GM12878 (cell line): ENCODE measurements around the gene NDOR1. TPM values are rescaled to one million over a fixed set of nuclear protein-coding genes. Genes with fewer than 3 reads are reported as not detected.
A peak's percentile ranks its signal among the peaks of the same experiment; 100 is the strongest.

Experiments used
- ATAC-seq: fragments of 200-7000 bp; cut with Tn5 transposase; 3 replicates; pipeline ENCODE4 v1.9.1; 2020; ENCODE audit warnings: mild to moderate bottlenecking, moderate library complexity
- BruUV-seq: library from RNA; stranded (reverse); fragments of 400-500 nt; replicated peaks from 2 replicates; lab custom pipeline; 2021; lab: Mats Ljungman, UMichigan
- CTCF ChIA-PET: fragments of 300-600 bp; sonication (Branson Sonifier 250); formaldehyde crosslinking; extraction: SDS; loops from one replicate; lab custom pipeline; 2021; ENCODE audit warnings: inconsistent platforms; lab: Yijun Ruan, JAX
- POLR2A ChIA-PET: fragments of 350-600 bp; formaldehyde crosslinking; extraction: SDS; loops from one replicate; lab custom pipeline; 2021; ENCODE audit warnings: inconsistent platforms; lab: Charles Lee
- RAD21 ChIA-PET: fragments of 300-600 bp; sonication (Branson Sonifier 250); formaldehyde crosslinking; loops from one replicate; lab custom pipeline; 2023; ENCODE audit warnings: antibody characterized with exemption; ENCODE audit not compliant: unreplicated experiment; lab: Charles Lee
- SMC1A ChIA-PET: fragments of 300-600 bp; sonication (Branson Sonifier 250); formaldehyde crosslinking; loops from one replicate; lab custom pipeline; 2023; ENCODE audit not compliant: unreplicated experiment, uncharacterized antibody; lab: Charles Lee
- DNase-seq: peaks from one replicate; pipeline ENCODE4 v3.0.0-alpha.2; 2011; ENCODE audit warnings: low read depth, low spot score
- FAIRE-seq: peaks from 3 replicates; lab custom pipeline; 2011; peaks lifted over from hg19 to GRCh38; lab: Jason Lieb, UNC
- H2AFZ ChIP-seq: 2 replicates; pipeline ENCODE4 v1.6.0; 2011; ENCODE audit warnings: low read depth, low read length, control low read depth; ENCODE audit not compliant: control insufficient read depth
- H3K27ac ChIP-seq: 2 replicates; pipeline ENCODE4 v1.5.1; 2011; ENCODE audit warnings: control low read depth; ENCODE audit not compliant: control insufficient read depth, insufficient read depth
- H3K27me3 ChIP-seq, 2 experiments: replicated peaks in 1 of 2; 2 replicates each; pipeline versions ENCODE4 v1.6.0 to v1.6.1; 2011; ENCODE audit warnings: low read length in 1 of 2; ENCODE audit not compliant: control insufficient read depth in 2 of 2, insufficient read depth in 2 of 2
- H3K36me3 ChIP-seq, 2 experiments: 2 replicates each; pipeline ENCODE4 v1.5.1; 2011; ENCODE audit warnings: low read length in 1 of 2; ENCODE audit not compliant: control insufficient read depth in 2 of 2, insufficient read depth in 2 of 2
- H3K4me1 ChIP-seq: 2 replicates; pipeline ENCODE4 v1.6.1; 2011; ENCODE audit warnings: mild to moderate bottlenecking, low read length, moderate library complexity, mixed read lengths; ENCODE audit not compliant: control insufficient read depth, insufficient read depth
- H3K4me2 ChIP-seq: 2 replicates; pipeline ENCODE4 v1.6.0; 2011; ENCODE audit warnings: control low read depth; ENCODE audit not compliant: control insufficient read depth, insufficient read depth
- H3K4me3 ChIP-seq: fragments of 200-600 bp; sonication (generic); 2 replicates; pipeline ENCODE4 v1.5.1; 2016
- H3K79me2 ChIP-seq: 2 replicates; pipeline ENCODE4 v1.6.0; 2011; ENCODE audit warnings: low read length; ENCODE audit not compliant: control insufficient read depth, insufficient read depth
- H3K9ac ChIP-seq: 2 replicates; pipeline ENCODE4 v1.8.0; 2011; ENCODE audit warnings: low read length, control low read depth, mixed read lengths; ENCODE audit not compliant: control insufficient read depth, insufficient read depth
- H3K9me3 ChIP-seq: replicated peaks from 3 replicates; pipeline ENCODE4 v1.5.1; 2011; ENCODE audit warnings: mild to moderate bottlenecking, low read length; ENCODE audit not compliant: control insufficient read depth, insufficient read depth
- H4K20me1 ChIP-seq: 2 replicates; pipeline ENCODE4 v1.6.0; 2011; ENCODE audit not compliant: control insufficient read depth, insufficient read depth
- BHLHE40 ChIP-seq, 2 experiments: fragments of 450-650 bp in 1 of 2; IDR thresholded peaks; 2 replicates each; pipeline ENCODE4 v1.6.1; 2011 to 2017; ENCODE audit warnings: low read depth in 2 of 2, borderline replicate concordance in 1 of 2, improper control_type of control experiment in 1 of 2, low read length in 1 of 2, mild to moderate bottlenecking in 1 of 2
- CBX3 ChIP-seq: fragments of 200-600 bp; sonication (generic); IDR thresholded peaks from 2 replicates; pipeline ENCODE4 v1.6.1; 2016; ENCODE audit warnings: low read depth, borderline replicate concordance
- EED ChIP-seq: sonication (generic); IDR thresholded peaks from 2 replicates; pipeline ENCODE4 v1.6.1; 2016; ENCODE audit warnings: antibody characterized with exemption, low read depth
- EGR1 ChIP-seq, 2 experiments: IDR thresholded peaks; 1 replicate in 1 of 2; 2 replicates in 1 of 2; pipeline ENCODE4 v1.6.1; 2011 to 2012; ENCODE audit warnings: low read depth in 2 of 2, low read length in 2 of 2, borderline replicate concordance in 1 of 2, mild to moderate bottlenecking in 1 of 2, moderate library complexity in 1 of 2
- HDAC2 ChIP-seq: fragments of 200-600 bp; sonication (generic); IDR thresholded peaks from 2 replicates; pipeline ENCODE4 v1.6.1; 2017
- NFIC ChIP-seq: IDR thresholded peaks from 2 replicates; pipeline ENCODE4 v1.6.1; 2012; ENCODE audit warnings: low read depth, mild to moderate bottlenecking, inconsistent platforms, low read length, moderate library complexity
- NFYA ChIP-seq: IDR thresholded peaks from 2 replicates; pipeline ENCODE4 v1.6.1; 2011; ENCODE audit warnings: low read depth, mild to moderate bottlenecking, low read length, improper control_type of control experiment, borderline replicate concordance
- SMARCA5 ChIP-seq: fragments of 450-650 bp; IDR thresholded peaks from 2 replicates; pipeline ENCODE4 v1.6.1; 2017; ENCODE audit warnings: mild to moderate bottlenecking
- WRNIP1 ChIP-seq: IDR thresholded peaks from 2 replicates; pipeline ENCODE4 v1.6.1; 2011; ENCODE audit warnings: low read depth, low read length, improper control_type of control experiment, borderline replicate concordance
- YBX1 ChIP-seq: fragments of 450-650 bp; IDR thresholded peaks from 2 replicates; pipeline ENCODE4 v1.6.1; 2016; ENCODE audit warnings: antibody characterized with exemption
- ZNF622 ChIP-seq: fragments of 450-650 bp; IDR thresholded peaks from 2 replicates; pipeline ENCODE4 v1.6.1; 2017; ENCODE audit warnings: mild to moderate bottlenecking, inconsistent platforms
- ZZZ3 ChIP-seq: IDR thresholded peaks from 2 replicates; pipeline ENCODE4 v1.6.1; 2011; ENCODE audit warnings: low read depth; ENCODE audit not compliant: control insufficient read depth, insufficient read length
- WGBS: methylation state at CpG from one replicate; pipeline ENCODE4 v1.1.6; 2016; ENCODE audit warnings: low lambda C conversion rate; ENCODE audit not compliant: insufficient replicate concordance, insufficient coverage; ENCODE audit errors: missing lambda C conversion rate; 5-methylcytosine and 5-hydroxymethylcytosine counted together
- in situ Hi-C: fragments of 300-500 bp; cut with MboI; formaldehyde crosslinking; loops from 9 replicates; pipeline ENCODE4 v1.14.3; 2018; ENCODE audit warnings: mixed read lengths
- intact Hi-C: fragments of 100-400 bp; cut with micrococcal nuclease; formaldehyde crosslinking; loops from one replicate; pipeline ENCODE4 v1.14.2; 2022; ENCODE audit not compliant: unreplicated experiment
- polyA plus RNA-seq, 11 experiments: library from polyadenylated mRNA; depleted of rRNA in 4 of 11; unstranded in 6 of 11; stranded (reverse) in 5 of 11; fragments of >200 nt; fragmentation: Nextera tagmentation in 4 of 11; fragmentation: Illumina TruSeq in 1 of 11; extraction: Ambion mirVana in 4 of 11; extraction: Trizol in 1 of 11; gene quantifications; 1 replicate in 1 of 11; 2 replicates in 10 of 11; pipeline versions ENCODE4 v1.2.1 to v1.2.3, GENCODE V29; 2011 to 2016; ENCODE audit warnings: inconsistent platforms in 2 of 11, missing spikeins in 2 of 11, low read depth in 1 of 11
- total RNA-seq, 4 experiments: library from RNA; depleted of rRNA in 3 of 4; stranded (reverse); fragments of >200 nt in 3 of 4; fragmentation: Illumina TruSeq in 1 of 4; extraction: Trizol in 1 of 4; gene quantifications; 2 replicates each; pipeline versions ENCODE4 v1.2.1 to v1.2.3, GENCODE V29; 2013 to 2021
- TF ChIP-seq, protein P1 (sequence below): IDR thresholded peaks from 2 replicates; pipeline ENCODE4 v1.6.1; 2012; ENCODE audit warnings: mild to moderate bottlenecking, low read depth, low read length
- TF ChIP-seq, protein P2 (sequence below): IDR thresholded peaks from 2 replicates; pipeline ENCODE4 v1.6.1; 2011; ENCODE audit warnings: low read depth, mild to moderate bottlenecking, low read length, moderate library complexity, borderline replicate concordance; ENCODE audit errors: extremely low read depth

The NDOR1 gene
- total and polyA plus RNA-seq, 10 of the 15 experiments (the other 5 are each of a cell fraction or from before 2014, with no cell fraction given): 0.04 to 32.9 (median 11.1) TPM

DNA sequence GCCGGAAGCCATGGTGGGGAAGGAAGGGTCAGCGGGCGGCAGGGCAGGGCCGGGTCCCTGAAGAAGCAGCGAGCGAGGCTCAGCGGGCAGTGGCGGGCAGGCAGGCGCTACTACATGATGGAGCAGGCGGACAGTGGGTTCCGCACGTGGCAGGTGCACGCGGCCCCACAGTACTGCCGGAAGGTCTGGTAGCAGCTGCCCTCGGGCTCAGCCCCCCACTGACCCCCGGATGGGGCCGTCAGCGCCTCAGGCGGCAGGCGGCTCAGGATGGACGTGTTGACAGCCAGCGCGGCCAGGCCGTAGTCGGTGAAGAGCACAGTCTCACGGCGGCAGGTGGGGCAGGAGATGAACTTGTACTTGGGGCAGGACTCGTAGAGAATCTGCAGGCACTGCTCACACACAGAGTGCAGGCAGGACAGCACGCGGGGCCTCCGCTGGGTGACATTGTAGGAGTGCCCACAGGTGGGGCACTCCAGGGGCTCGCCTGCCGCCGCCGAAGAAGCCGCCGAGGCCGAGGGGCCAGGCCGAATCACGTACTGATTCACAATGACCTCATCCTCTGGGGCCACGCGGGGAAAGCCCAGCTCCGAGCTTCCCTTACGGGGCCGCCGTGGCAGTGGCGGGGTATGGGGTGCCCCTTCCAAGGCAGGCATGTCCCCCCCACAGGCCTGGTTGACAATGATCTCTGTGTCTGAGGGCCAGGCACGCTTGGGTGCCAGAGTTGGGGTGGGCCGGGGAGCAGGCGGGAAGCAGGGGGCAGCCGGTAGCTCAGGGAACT is 15.0 kb downstream of the NDOR1 start:
- ChIA-PET SMC1A (interaction anchor here (0.5 to 1.1 kb wide), 2 partner anchors 18 to 102 kb away, joined by 3 read pairs; no protein-coding TSS in a partner anchor), CTCF (no interaction called here), POLR2A (interaction anchor here (5.5 kb wide), 1 partner anchor 16 kb away, joined by 68 read pairs; the partner anchor contains the start of genes NDOR1, TMEM203 and TPRN), RAD21 (interaction anchor here (0.7 kb wide), 1 partner anchor 170 kb away, joined by 3 read pairs; no protein-coding TSS in a partner anchor)
- Histone ChIP-seq H3K4me3 (no peak overlapping the region), H3K9me3 (no peaks in the 10 kb centered on the region), H3K4me2 (no peak overlapping the region), H3K36me3 (peaks cover 0 to 2% of the 10 kb centered on the region in 2 experiments; a peak in 1 of 4 replicates), H3K27me3 (no peaks in the 10 kb centered on the region), H3K27ac (no peak overlapping the region), H3K79me2 (no peaks in the 10 kb centered on the region), H2AFZ (no peak overlapping the region), H3K9ac (no peak overlapping the region), H4K20me1 (no peaks in the 10 kb centered on the region), H3K4me1 (peaks cover 16% of the 10 kb centered on the region)
- FAIRE-seq: no peak
- in situ Hi-C loops (no loop called here), intact Hi-C loops (loop anchor here (5.0 to 10.0 kb wide), 2 partner anchors 33 to 176 kb away; partner anchors contain the start of genes ANAPC2, NPDC1 and SSNA1)
- DNase-seq: no peak
- TSS peak; percentile 77 for BruUV-seq
- no peak for TF ChIP-seq ZNF622
- TF ChIP-seq YBX1: no peak
- no peak for TF ChIP-seq EGR1 (IDR thresholded peaks at IDR 0.05; ENCODE audit: borderline replicate concordance in 1 of 2, low read depth in 2 of 2, low read length in 2 of 2)
- TF ChIP-seq HDAC2: no peak
- TF ChIP-seq, protein P1, sequence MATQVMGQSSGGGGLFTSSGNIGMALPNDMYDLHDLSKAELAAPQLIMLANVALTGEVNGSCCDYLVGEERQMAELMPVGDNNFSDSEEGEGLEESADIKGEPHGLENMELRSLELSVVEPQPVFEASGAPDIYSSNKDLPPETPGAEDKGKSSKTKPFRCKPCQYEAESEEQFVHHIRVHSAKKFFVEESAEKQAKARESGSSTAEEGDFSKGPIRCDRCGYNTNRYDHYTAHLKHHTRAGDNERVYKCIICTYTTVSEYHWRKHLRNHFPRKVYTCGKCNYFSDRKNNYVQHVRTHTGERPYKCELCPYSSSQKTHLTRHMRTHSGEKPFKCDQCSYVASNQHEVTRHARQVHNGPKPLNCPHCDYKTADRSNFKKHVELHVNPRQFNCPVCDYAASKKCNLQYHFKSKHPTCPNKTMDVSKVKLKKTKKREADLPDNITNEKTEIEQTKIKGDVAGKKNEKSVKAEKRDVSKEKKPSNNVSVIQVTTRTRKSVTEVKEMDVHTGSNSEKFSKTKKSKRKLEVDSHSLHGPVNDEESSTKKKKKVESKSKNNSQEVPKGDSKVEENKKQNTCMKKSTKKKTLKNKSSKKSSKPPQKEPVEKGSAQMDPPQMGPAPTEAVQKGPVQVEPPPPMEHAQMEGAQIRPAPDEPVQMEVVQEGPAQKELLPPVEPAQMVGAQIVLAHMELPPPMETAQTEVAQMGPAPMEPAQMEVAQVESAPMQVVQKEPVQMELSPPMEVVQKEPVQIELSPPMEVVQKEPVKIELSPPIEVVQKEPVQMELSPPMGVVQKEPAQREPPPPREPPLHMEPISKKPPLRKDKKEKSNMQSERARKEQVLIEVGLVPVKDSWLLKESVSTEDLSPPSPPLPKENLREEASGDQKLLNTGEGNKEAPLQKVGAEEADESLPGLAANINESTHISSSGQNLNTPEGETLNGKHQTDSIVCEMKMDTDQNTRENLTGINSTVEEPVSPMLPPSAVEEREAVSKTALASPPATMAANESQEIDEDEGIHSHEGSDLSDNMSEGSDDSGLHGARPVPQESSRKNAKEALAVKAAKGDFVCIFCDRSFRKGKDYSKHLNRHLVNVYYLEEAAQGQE: no peak
- no peak for TF ChIP-seq EED
- no peak for TF ChIP-seq SMARCA5
- TF ChIP-seq, protein P2, sequence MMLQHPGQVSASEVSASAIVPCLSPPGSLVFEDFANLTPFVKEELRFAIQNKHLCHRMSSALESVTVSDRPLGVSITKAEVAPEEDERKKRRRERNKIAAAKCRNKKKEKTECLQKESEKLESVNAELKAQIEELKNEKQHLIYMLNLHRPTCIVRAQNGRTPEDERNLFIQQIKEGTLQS: no peak
- no peak for TF ChIP-seq ZZZ3
- no peak for TF ChIP-seq NFYA
- TF ChIP-seq NFIC: no peak
- TF ChIP-seq CBX3: no peak
- TF ChIP-seq BHLHE40 (IDR thresholded peaks at IDR 0.05; ENCODE audit: borderline replicate concordance in 1 of 2, low read depth in 2 of 2, low read length in 1 of 2): no peak
- no peak for TF ChIP-seq WRNIP1
- no peak for ATAC-seq
- WGBS: 88% methylated on average over 50 of the region's 52 CpGs
